NB4 (cell line): ENCODE measurements around the gene FETUB.

Experiments used
- DNase-seq: peaks from one replicate; pipeline ENCODE4 v3.0.0; 2010; ENCODE audit warnings: low read depth
- H3K4me3 ChIP-seq: one replicate; pipeline ENCODE4 v1.5.1; 2011; ENCODE audit warnings: mild to moderate bottlenecking, low read depth, low read length, moderate library complexity
- MYC ChIP-seq: IDR thresholded peaks from 2 replicates; pipeline ENCODE4 v1.6.1; 2011; ENCODE audit warnings: low read depth, low read length
- POLR2A ChIP-seq: IDR thresholded peaks from 2 replicates; pipeline ENCODE4 v1.6.1; 2011; ENCODE audit warnings: mild to moderate bottlenecking; ENCODE audit not compliant: insufficient read length; ENCODE audit errors: extremely low read depth
- TF ChIP-seq, protein P1 (sequence below): IDR thresholded peaks from one replicate; pipeline ENCODE4 v1.5.1; 2012; ENCODE audit warnings: low read depth, low read length
- TF ChIP-seq, protein P2 (sequence below): IDR thresholded peaks from 2 replicates; pipeline ENCODE4 v1.6.1; 2011; ENCODE audit warnings: low read depth, low read length

FETUB gene, protein sequence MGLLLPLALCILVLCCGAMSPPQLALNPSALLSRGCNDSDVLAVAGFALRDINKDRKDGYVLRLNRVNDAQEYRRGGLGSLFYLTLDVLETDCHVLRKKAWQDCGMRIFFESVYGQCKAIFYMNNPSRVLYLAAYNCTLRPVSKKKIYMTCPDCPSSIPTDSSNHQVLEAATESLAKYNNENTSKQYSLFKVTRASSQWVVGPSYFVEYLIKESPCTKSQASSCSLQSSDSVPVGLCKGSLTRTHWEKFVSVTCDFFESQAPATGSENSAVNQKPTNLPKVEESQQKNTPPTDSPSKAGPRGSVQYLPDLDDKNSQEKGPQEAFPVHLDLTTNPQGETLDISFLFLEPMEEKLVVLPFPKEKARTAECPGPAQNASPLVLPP

DNA sequence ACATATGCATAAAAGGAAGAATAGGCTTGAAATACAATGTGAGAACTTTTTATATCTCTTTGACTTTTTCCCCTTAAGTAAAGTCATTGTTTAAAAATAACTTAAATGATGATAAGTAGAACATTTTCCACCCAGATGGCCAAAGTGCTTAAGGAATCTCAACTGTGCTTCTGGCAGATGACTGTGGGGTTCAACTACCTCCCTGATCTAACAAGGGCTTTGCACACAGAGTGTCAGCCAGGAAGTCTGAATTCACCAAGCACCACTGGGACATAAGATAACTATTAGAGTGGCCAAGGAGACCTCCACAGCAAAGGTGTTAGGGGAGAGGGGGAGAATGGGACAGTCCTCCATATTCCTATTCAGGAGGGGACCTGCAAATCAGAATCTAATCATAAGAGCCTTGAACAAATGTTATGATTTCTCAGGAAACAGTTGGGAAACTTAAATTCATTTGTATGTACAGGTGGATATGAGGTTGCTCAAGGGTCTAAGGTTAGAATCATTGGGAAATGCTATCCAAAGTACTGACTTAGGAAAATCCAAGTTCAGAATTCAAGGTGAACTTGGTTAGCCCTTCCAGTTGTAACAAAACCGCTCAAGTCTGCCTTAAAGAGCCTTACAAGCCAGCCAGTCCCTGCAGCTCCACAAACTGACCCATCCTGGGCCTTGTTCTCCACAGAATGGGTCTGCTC lies at the start of gene FETUB:
Gene FETUB, plus strand, starts transcription at position 622 of the 695 bp plus-strand sequence. Its CDS starts 62 bp downstream, at position 684.
- TF ChIP-seq, protein P1, sequence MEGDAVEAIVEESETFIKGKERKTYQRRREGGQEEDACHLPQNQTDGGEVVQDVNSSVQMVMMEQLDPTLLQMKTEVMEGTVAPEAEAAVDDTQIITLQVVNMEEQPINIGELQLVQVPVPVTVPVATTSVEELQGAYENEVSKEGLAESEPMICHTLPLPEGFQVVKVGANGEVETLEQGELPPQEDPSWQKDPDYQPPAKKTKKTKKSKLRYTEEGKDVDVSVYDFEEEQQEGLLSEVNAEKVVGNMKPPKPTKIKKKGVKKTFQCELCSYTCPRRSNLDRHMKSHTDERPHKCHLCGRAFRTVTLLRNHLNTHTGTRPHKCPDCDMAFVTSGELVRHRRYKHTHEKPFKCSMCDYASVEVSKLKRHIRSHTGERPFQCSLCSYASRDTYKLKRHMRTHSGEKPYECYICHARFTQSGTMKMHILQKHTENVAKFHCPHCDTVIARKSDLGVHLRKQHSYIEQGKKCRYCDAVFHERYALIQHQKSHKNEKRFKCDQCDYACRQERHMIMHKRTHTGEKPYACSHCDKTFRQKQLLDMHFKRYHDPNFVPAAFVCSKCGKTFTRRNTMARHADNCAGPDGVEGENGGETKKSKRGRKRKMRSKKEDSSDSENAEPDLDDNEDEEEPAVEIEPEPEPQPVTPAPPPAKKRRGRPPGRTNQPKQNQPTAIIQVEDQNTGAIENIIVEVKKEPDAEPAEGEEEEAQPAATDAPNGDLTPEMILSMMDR, result no peak
- TF ChIP-seq POLR2A, result no peak
- TF ChIP-seq, protein P2, sequence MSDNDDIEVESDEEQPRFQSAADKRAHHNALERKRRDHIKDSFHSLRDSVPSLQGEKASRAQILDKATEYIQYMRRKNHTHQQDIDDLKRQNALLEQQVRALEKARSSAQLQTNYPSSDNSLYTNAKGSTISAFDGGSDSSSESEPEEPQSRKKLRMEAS, result no peak
- no peak for TF ChIP-seq MYC
- no peak within 1 kb of the TSS for H3K4me3 ChIP-seq

DNA sequence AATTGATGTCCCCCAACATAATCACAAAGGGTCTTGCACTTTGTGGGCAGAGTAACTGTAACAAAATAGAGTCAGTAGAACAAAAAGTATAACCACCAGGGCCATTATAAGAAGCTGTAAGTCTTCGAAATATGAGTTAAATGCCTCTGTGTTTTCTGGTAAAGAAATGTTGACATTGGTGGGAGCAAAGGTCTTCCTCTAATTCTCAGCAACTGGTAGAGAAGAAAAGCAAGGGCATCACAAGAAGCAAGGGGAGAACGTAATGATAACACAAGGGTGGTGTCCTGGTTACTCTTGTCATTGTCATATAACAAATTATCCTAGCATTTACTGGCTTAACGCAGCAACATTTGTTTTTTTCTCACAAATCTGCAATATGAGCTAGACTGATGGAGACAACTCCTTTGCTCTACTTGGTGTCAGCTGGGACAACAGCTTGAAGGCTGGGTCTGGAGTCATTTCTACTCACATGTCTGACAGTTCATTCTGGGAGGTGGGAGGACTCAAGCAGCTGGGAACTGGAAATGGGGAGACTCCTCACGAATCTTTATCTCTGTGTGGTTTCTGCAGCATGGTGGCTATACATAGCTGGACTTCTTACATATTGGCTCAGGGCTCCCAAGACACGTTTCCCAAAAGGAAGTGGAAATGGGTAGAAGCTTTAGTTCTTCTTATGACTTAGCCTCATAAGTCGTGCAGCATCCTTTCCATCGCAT lies 49.5 kb upstream of the FETUB start:
- TF ChIP-seq POLR2A (no peak), MYC (no peak)
- TF ChIP-seq, protein P1, result no peak
- no peak for DNase-seq
- no peak overlapping the region for H3K4me3 ChIP-seq

More for the DNA sequence above, at the start of gene FETUB:
- DNase-seq, result no peak

DNA sequence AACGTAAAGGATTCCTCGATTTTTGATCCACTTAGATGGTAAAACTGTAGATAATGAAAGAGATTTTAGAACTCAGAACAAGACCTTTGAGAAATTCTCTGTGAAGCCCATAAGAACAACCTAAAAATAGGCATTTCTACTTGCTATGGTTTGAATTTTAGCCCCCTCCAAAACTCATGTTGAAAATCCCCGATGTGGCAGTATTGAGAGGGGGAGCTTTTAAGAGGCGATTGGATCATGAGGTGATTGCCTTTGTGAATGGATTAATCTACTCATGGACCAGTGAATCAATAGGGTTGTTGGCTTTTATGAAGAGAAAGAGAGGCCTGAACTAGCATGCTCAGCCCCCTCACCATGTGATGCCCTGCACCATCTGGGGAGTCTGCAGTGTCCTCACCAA lies 47.5 kb upstream of the FETUB start:
- TF ChIP-seq POLR2A (no peak), MYC (no peak)
- TF ChIP-seq, protein P1, result no peak
- TF ChIP-seq, protein P2, result no peak
- H3K4me3 ChIP-seq, result no peak overlapping the region
- no peak for DNase-seq

DNA sequence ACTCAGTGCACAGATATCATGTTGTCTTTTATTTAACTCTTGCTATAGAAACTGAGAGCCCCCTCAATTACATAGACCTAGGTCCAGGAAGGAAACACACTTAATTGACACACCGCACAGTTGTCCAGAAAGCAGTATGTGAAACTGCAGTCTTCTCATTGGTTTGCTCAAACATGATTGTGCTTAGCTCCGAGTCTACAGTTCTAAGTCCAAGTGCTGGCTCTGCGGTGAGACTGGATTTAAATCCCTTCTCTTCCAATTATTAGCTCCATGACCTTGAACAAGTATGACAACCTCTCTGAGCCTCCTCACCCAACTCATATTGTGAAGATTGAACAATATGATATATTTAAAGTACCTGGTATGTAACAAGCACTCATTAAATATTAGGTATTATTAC lies 46.3 kb upstream of the FETUB start:
- no peak for DNase-seq
- no peak for TF ChIP-seq POLR2A
- TF ChIP-seq, protein P2, result no peak
- TF ChIP-seq, protein P1, result no peak
- no peak for TF ChIP-seq MYC

DNA sequence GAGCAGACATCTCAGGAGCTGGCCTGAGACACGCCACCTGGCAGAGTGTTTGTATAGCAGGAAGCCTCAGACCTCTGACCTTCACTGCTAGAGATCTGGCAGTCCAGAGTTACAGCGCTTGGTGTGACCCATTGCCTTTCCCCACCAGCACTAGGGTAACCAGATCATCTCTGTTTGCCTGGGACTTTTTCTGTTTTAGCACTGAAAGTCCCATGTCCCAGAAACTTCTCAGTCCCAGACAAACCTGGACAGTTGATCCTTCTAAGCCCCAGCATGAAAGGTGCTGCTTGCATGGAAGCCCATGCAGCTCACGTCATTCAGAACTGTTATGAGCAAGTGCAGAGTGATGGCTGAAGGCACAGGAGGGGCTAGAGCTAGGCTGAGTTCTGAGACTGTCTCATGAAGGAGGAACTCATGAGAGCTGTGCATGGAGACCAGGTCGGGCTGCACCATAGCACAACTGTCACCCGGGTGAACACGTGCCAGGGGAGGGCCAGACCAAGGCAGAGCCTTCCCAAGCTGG lies 45.5 kb upstream of the FETUB start:
- DNase-seq, result no peak
- no peak overlapping the region for H3K4me3 ChIP-seq
- no peak for TF ChIP-seq POLR2A
- TF ChIP-seq MYC, result no peak
- TF ChIP-seq, protein P2, result no peak
- TF ChIP-seq, protein P1, result no peak

More for the DNA sequence above, 46.3 kb upstream of the FETUB start:
- no peak overlapping the region for H3K4me3 ChIP-seq
